Stimulated activated CD4-positive, alpha-beta T cell treated with anti-CD3 and anti-CD28 coated beads, Interleukin-2, amount 100 ng/mL, for 24 hours (primary cell): ENCODE measurements around the gene PCSK7.
"Not testable (repeated sequence)": the region's sequence is repeated elsewhere in the genome, so short reads cannot be mapped to it uniquely, and the experiment has no call there.

Source experiments
- DNase-seq, 2 donors: peaks; one replicate each; pipeline ENCODE4 v3.0.0-alpha.2; 2020

PCSK7 gene

DNA sequence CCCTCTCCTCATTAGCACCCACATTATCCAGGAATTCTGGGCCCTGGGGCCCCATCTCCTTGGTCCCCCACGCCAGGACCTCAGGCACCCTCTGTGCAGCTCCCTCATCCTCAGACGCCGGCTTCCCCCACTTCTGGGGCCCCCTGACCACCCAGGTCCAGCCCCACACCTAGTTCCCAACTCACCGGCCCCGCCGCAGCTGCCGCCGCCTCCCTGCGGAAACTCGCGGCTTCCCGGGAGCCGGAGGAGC, at the start of gene PCSK7:
TSS of gene PCSK7 (minus strand) at position 232 of the 250 bp plus-strand sequence. CDS start 2,229 bp downstream, outside the sequence.
- DNase-seq, result peak in 1 of 2 donors; percentile 77

GRCh38 chr11:117281159-117281558, 49.3 kb upstream of the PCSK7 start:
- no peak for DNase-seq

- DNase-seq, result no peak
These were observed 48.0 kb upstream of the PCSK7 start for GRCh38 chr11:117279711-117280376.

DNA sequence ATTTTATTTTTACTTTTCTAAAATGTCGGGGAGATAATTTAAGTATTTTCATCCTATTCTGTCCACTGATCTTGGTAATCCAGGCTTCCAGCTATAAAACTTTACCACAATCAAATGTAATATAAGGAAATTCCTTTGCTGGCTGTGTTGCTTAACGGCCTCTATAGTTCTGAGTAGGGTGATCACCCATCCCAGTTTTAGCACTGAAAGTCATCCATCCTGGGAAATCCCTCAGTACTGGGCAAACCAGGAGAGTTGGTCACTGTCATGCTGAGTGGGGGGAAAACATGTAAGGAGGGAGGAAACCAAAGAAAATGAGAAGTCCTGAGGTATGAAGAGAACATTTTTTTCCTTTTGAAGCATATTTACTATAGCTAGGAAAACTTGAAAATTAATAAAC, 46.5 kb upstream of the PCSK7 start:
- no peak for DNase-seq

- no peak for DNase-seq
These were observed 41.8 kb upstream of the PCSK7 start for GRCh38 chr11:117273550-117274289.

DNA sequence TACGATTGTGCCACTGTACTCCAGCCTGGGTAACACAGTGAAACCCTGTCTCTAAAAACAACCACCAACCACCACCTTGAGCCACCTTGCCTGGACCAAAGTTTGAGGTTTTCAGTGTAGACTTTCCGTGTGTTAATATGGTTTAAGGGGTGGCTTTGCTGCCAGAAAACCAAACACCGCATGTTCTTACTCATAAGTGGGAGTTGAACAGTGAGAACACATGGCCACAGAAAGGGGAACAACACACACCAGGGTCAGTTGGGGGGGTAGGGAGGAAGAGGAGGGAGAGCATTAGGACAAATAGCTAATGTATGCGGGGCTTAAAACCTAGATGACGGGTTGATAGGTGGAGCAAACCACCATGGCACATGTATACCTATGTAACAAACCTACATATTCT, 40.3 kb upstream of the PCSK7 start:
- not testable (repeated sequence) for DNase-seq

DNA sequence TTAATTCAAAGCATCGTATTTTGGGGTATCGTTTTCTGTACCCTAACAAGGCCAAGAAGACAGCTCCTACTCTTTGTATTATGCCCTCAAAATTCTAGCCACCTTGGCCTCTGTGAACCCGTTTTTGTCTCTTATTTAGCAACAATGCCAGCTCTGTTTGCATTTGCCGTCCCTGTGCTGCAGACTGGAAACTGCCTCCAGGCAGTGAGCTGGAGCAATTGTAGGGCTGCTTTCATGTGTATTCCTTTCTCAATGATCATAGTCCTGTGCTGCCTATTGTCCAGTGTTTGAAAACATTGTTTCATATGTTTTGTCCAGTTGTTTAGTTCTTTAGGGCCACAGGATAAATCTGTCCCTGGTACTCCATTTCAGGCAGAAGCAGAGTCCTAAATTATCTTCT, 39.3 kb upstream of the PCSK7 start:
- no peak for DNase-seq

- DNase-seq, result no peak
These were observed 38.0 kb upstream of the PCSK7 start for GRCh38 chr11:117269856-117270255.

DNA sequence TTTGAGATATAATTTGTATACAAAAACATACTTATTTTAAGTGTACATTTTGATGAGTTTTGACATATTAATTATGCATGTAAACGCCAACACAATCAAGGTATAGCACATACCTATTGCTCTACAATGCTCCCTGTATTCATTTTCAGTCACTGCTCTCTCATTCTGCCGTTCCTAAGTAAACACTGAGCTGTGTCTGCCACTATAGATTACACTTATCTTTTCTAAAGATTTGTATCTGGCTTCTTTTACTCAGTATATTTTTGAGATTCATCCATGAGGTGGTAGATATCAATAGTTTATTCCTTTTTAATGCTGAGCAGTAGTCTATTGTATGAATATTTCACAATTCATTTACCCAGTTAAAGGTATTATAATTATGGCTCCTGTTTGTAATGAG, 33.9 kb upstream of the PCSK7 start:
- no peak for DNase-seq

GRCh38 chr11:117264624-117265323, 32.9 kb upstream of the PCSK7 start:
- not testable (repeated sequence) for DNase-seq

DNA sequence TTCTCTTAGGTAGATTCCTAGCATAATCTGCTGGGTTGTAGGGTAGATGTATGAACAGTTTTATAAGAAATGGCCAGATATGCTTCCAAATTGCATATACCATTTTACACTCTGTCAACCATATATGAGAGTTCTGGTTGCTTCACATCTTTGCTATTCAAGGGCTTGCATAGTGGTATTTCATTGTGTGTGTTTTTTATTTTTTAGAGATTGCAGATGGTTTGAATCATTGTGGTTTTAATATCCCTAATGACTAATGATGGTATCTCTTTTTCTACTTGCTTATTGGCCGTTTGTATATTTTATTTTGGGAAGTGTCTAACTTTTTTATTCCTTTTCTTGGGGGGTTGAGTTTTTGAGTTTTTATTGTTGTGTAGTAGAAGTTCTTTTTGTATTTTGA, 27.5 kb upstream of the PCSK7 start:
- DNase-seq, result no peak

DNA sequence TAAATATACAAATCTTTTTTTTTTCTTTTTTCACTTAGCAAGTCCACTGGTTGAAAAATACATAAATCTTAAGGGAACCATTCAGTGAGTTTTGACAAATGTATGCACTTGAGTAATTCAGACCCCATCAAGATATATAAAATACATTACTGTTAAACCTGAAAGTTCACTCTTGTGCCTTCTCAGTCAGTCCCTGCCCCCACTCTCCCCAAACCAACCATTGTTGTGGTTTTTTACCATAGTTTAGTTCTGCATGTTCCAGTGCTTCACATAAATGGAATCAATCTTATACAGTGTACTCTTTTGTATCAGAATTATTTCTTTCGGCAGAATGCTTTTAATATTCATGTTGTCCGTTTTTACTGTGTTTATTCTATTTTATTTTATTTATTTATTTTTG, 26.7 kb upstream of the PCSK7 start:
- no peak for DNase-seq

DNA sequence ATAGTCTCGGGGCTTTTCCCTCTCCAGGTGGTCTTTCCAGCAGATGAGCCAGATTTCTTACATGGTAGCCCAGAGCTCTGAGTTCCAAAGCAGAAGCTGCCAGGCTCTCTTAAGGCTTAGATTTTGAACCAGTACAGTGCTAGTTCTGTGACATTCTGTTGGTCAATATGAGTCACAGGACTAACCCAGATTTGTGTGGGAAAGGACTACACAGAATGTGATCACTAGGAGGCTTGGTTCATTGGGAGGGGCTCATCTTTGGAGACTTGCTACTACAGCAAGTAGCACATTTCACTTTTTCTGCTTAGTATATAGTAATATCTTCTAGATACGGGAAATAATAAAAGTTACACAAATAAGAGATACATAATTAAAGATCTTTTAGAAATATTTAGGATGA, 24.7 kb upstream of the PCSK7 start:
- no peak for DNase-seq

DNA sequence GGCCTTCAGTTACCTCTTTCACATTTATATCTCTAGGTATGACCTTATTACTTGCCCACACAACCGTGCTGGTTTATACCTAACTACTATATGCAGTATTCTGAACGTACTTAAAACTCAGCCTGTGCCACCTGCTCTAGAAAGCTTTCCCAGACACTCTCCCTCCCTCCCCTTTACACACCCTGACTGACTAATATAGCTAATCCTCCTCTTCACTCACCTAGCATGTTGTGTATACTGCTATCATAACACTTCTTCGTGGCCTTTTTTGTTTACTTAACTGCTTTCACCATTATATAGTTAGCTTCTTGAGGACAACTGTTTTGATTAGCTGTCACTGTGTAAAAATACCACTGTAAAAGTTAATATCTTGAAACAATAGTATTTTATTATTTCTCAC, 24.1 kb upstream of the PCSK7 start:
- DNase-seq, result no peak

DNA sequence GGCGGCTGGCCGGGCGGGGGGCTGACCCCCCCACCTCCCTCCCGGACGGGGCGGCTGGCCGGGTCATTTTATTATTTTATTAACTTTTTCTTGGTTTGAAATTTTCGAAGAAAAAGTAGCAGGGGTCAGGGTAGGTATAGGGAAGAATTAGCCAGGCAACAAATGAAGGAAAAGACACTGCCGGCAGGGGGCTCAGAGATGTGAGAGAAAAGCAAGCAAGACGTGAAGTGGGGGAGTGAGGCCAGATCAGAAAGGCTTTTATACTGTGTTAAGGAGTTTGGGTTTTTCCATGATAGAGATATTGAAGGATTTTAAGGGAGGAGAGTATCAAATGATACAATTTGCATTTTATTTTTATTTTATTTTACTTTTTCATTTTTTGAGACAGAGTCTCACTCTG, 19.6 kb upstream of the PCSK7 start:
- DNase-seq, result no peak

DNA sequence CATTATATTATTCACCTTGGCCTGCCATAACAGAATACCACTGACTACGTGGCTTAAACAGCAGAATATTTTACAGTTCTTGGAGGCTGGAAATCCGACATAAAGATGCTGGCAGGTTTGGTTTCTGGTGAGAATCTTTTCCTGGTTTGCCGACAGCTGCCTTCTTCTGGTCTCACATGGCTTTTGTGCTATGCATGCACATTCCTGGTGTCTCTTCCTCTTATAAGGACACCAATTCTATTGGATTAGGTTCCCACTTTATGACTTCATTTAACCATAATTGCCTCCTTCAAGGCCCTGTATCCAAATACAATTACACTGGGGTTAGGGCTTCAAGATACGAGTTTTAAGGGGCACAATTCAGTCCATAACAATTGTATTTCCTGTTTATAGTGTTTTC, 17.7 kb upstream of the PCSK7 start:
- DNase-seq, result no peak

GRCh38 chr11:117248341-117248740, 16.5 kb upstream of the PCSK7 start:
- DNase-seq, result no peak

DNA sequence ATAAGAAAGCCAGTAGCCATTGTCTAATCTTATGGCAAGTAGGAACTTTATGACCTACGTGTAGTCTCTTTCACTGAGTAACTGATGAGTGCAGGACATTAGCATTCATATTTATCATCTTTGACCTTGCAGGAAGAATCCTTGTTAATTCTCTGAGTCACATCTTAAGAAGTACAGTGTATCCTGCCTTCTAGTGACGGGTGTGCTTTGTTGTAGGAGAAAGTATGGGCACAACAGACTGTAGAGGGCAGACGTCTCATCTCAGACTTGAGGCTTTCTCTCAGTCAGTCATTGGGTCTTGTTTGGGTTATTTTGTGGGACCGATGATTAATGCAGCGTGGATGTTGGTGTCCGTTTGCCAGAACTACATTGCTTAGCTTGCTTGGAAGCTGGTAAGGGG, 7.4 kb upstream of the PCSK7 start:
- DNase-seq, result no peak

- DNase-seq, result no peak
These were observed 6.3 kb upstream of the PCSK7 start for GRCh38 chr11:117238221-117238620.

GRCh38 chr11:117232911-117233409, 1.1 kb upstream of the PCSK7 start:
- peak; percentile 14 to 30 for DNase-seq

DNA sequence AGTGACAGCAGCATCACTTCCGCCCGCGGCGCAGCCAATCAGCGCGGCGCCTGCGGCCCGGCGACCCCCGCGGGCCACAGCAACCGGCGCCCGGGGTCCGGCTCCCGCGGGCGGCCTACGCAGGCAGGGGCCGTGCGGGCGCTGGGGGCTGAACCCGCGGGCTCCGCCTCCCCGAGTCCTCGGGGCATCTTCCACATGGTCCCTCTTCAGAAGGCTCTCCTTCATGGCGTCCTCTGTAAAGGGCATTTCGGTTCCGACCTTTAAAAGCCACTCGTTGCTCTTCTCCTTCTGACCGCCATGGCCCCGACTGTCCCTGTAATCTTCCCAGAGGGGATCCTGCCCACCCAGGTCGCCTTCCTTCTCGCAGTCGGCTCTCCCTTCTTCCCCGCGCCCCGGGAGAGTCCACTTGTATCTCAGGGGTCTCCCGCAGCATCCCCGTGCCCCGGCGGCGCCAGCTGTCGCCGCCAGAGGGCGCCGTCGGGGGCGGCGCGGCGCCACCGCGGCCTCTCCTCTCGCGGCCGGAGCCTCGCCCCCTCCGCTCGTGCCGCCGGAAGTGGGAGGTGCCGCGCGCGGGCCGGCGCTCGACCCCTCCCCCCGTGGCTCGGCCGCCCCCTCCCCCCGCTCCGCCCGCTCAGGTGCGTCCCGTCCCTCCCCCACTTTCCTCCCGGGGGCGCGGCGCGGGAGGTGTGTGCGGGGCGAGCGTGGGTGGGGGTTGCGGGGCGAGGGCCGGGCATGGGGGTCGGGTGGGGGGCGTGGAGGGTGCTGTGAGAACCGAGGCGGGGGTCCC, 412 bp upstream of the PCSK7 start, which contains the start of gene RNF214:
TSS of gene RNF214 (plus strand) at position 580 of the 787 bp plus-strand sequence. CDS start 1,602 bp downstream, outside the sequence.
- DNase-seq, result peak; percentile 77 to 80

GRCh38 chr11:117230999-117231841, 653 bp downstream of the PCSK7 start:
- DNase-seq, result no peak
